Measurements from ENCODE around the gene RDX. TPM values are rescaled to one million over a fixed set of nuclear protein-coding genes. Genes with fewer than 3 reads are reported as not detected.

Gene RDX
- total and polyA plus RNA-seq, 2 donors from 2014 or later = 28.0 to 97.3 TPM

DNA sequence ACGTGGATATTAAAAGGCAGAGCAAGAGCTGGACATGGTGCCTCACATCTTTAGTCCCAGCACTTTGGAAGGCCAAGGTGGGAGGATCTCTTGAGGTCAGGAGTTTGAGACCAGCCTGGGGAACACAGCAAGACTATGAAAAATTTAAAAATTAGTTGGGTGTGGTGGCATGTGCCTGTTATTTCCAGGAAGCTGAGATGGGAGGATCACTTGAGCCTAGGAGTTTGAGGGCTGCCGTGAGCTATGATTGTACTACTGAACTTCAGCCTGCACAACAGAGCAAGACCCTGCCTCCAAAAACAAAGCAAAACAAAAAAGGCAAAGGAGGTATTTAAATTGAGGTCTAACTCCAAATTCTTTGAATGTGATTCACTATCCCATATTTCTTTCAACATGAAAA lies 23.5 kb downstream of the RDX start:
- Histone ChIP-seq H3K27me3 (ENCODE audit: control insufficient read depth, insufficient read depth, low read length) (no peaks in the 10 kb centered on the region), H3K9ac (ENCODE audit: low read length in 3 of 3) (no peak overlapping the region), H3K4me3 (ENCODE audit: low read length in 3 of 3) (no peak overlapping the region), H3K4me1 (ENCODE audit: control insufficient read depth in 2 of 3, insufficient read depth in 2 of 3, low read depth in 1 of 3, low read length in 3 of 3) (no peaks in the 10 kb centered on the region), H3K36me3 (ENCODE audit: control insufficient read depth in 2 of 3, insufficient read depth in 3 of 3, low read length in 3 of 3) (peaks cover 0 to 15% (median 2%) of the 10 kb centered on the region in 3 donors), H3K27ac (ENCODE audit: low read depth in 2 of 2, low read length in 2 of 2) (no peak overlapping the region), H3K9me3 (ENCODE audit: control insufficient read depth in 2 of 3, insufficient read depth in 1 of 3, low read length in 3 of 3) (no peaks in the 10 kb centered on the region)
- FAIRE-seq (no peak), DNase-seq (no peak)
- intact Hi-C loops (cut with DNase I) = no loop called here
- TF ChIP-seq, protein P1, sequence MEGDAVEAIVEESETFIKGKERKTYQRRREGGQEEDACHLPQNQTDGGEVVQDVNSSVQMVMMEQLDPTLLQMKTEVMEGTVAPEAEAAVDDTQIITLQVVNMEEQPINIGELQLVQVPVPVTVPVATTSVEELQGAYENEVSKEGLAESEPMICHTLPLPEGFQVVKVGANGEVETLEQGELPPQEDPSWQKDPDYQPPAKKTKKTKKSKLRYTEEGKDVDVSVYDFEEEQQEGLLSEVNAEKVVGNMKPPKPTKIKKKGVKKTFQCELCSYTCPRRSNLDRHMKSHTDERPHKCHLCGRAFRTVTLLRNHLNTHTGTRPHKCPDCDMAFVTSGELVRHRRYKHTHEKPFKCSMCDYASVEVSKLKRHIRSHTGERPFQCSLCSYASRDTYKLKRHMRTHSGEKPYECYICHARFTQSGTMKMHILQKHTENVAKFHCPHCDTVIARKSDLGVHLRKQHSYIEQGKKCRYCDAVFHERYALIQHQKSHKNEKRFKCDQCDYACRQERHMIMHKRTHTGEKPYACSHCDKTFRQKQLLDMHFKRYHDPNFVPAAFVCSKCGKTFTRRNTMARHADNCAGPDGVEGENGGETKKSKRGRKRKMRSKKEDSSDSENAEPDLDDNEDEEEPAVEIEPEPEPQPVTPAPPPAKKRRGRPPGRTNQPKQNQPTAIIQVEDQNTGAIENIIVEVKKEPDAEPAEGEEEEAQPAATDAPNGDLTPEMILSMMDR (IDR thresholded peaks at IDR 0.05; ENCODE audit: borderline replicate concordance, extremely low read depth, insufficient read depth) = no peak

DNA sequence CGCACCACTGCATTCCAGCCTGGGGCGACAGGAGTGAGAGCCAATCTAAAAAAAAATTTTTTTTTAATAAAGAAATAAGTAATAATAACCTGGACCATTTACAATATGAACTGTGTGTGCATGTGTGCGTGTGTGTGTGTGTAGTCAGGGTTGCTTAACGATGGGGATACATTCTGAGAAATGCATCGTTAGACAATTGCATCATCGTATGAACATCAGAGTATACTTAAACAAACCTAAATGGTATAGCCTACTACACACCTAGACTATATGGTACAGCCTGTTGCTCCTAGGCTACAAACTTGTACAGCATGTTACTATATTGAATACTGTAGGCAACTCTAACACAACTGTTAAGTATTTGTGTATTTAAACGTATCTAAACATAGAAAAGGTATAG lies 26.4 kb downstream of the RDX start:
- DNase-seq (no peak), FAIRE-seq (no peak)
- Histone ChIP-seq H3K9me3 (ENCODE audit: control insufficient read depth in 2 of 3, insufficient read depth in 1 of 3, low read length in 3 of 3) (no peaks in the 10 kb centered on the region), H3K4me3 (ENCODE audit: low read length in 3 of 3) (no peak overlapping the region), H3K36me3 (ENCODE audit: control insufficient read depth in 2 of 3, insufficient read depth in 3 of 3, low read length in 3 of 3) (peaks cover 0 to 15% (median 2%) of the 10 kb centered on the region in 3 donors), H3K27me3 (ENCODE audit: control insufficient read depth, insufficient read depth, low read length) (no peaks in the 10 kb centered on the region), H3K9ac (ENCODE audit: low read length in 3 of 3) (no peak overlapping the region), H3K27ac (ENCODE audit: low read depth in 2 of 2, low read length in 2 of 2) (no peak overlapping the region), H3K4me1 (ENCODE audit: control insufficient read depth in 2 of 3, insufficient read depth in 2 of 3, low read depth in 1 of 3, low read length in 3 of 3) (no peaks in the 10 kb centered on the region)
- intact Hi-C loops (cut with DNase I) = no loop called here
- TF ChIP-seq, protein P1 (IDR thresholded peaks at IDR 0.05; ENCODE audit: borderline replicate concordance, extremely low read depth, insufficient read depth) = no peak

DNA sequence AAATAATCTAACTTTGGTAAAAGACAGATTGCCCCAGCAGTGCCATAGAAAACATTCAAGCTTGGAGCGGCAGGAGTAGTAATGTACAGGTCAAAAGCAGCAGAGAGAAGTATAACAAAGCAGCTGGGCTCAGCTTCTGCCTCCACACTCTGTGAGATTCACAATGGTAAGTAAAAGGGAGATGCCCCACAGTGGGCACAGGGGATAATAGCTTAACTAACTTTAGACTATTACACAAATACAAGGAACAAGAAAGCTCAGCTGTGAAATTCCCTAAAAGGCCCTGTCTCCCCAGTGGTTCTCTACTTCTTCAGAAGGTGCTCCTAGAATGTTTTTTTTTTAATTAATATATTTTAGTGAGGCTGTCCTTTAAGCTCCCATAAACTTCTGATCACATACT lies 28.0 kb downstream of the RDX start:
- no peak overlapping the region for H3K9ac ChIP-seq (ENCODE audit: low read length in 3 of 3)
- TF ChIP-seq, protein P1 (IDR thresholded peaks at IDR 0.05; ENCODE audit: borderline replicate concordance, extremely low read depth, insufficient read depth) = no peak
- intact Hi-C loops (cut with DNase I) = no loop called here
- H3K9me3 ChIP-seq (ENCODE audit: control insufficient read depth in 2 of 3, insufficient read depth in 1 of 3, low read length in 3 of 3) = no peaks in the 10 kb centered on the region
- no peaks in the 10 kb centered on the region for H3K27me3 ChIP-seq (ENCODE audit: control insufficient read depth, insufficient read depth, low read length)
- DNase-seq (no peak), FAIRE-seq (no peak)
- H3K27ac ChIP-seq (ENCODE audit: low read depth in 2 of 2, low read length in 2 of 2) = no peak overlapping the region
- no peaks in the 10 kb centered on the region for H3K4me1 ChIP-seq (ENCODE audit: control insufficient read depth in 2 of 3, insufficient read depth in 2 of 3, low read depth in 1 of 3, low read length in 3 of 3)
- H3K36me3 ChIP-seq (ENCODE audit: control insufficient read depth in 2 of 3, insufficient read depth in 3 of 3, low read length in 3 of 3) = peaks cover 0 to 20% (median 2%) of the 10 kb centered on the region in 3 donors
- no peak overlapping the region for H3K4me3 ChIP-seq (ENCODE audit: low read length in 3 of 3)

DNA sequence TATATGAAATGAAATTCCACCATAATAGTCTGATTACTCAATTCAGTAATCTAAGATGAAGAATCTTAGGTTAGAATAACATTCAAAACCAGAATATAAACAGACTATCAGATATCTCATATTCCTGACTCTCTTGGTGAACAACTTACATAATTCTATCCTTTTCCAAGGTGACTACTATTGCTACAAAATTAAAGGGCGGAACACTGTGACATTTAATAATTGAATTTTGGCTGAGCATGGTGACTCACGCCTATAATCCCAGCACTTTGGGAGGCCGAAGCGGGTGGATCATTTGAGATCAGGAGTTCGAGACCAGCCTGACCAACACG lies 34.4 kb downstream of the RDX start:
- no peaks in the 10 kb centered on the region for H3K4me1 ChIP-seq (ENCODE audit: control insufficient read depth in 2 of 3, insufficient read depth in 2 of 3, low read depth in 1 of 3, low read length in 3 of 3)
- FAIRE-seq = no peak
- H3K27ac ChIP-seq (ENCODE audit: low read depth in 2 of 2, low read length in 2 of 2) = no peak overlapping the region
- no peak for DNase-seq
- H3K4me3 ChIP-seq (ENCODE audit: low read length in 3 of 3) = no peak overlapping the region
- no peaks in the 10 kb centered on the region for H3K9me3 ChIP-seq (ENCODE audit: control insufficient read depth in 2 of 3, insufficient read depth in 1 of 3, low read length in 3 of 3)
- H3K9ac ChIP-seq (ENCODE audit: low read length in 3 of 3) = no peak overlapping the region
- intact Hi-C loops (cut with DNase I) = no loop called here
- no peaks in the 10 kb centered on the region for H3K27me3 ChIP-seq (ENCODE audit: control insufficient read depth, insufficient read depth, low read length)
- peaks cover 2 to 9% (median 5%) of the 10 kb centered on the region in 3 donors for H3K36me3 ChIP-seq (ENCODE audit: control insufficient read depth in 2 of 3, insufficient read depth in 3 of 3, low read length in 3 of 3)
- TF ChIP-seq, protein P1 (IDR thresholded peaks at IDR 0.05; ENCODE audit: borderline replicate concordance, extremely low read depth, insufficient read depth) = no peak

Measured in kidney (tissue), 14 donors.